ENCODE data around the gene MPP7.

DNA sequence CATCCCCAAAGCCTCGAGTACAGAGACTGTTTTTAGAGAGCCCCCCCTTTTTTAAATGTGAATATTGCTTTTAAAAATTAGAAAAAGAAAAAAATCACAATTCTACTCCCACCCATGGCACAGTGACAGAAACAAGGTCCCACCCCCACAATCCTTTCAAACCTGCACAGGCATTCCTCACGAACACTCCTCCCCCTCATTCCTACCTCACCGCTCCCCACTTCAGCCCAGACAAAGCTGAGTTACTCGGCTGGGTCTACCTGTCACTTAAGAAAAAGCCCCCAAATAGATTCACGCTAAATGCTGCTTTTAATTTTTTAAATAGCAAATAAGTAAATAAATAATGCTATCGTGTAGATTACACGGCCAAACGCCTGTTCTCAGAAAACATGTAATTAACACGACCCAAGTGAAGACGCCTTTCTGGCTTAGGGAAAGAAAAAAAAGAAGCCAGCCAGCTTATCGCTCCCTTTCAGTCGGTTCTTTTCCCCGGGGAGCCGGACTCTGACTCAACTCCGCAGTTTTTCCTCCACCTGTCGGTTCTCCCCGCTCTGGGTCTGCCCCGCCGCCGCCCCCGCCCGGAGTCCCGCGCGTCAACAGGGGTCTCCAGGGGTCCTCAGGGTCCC lies 739 bp downstream of the MPP7 start:
- TF ChIP-seq, protein P1, sequence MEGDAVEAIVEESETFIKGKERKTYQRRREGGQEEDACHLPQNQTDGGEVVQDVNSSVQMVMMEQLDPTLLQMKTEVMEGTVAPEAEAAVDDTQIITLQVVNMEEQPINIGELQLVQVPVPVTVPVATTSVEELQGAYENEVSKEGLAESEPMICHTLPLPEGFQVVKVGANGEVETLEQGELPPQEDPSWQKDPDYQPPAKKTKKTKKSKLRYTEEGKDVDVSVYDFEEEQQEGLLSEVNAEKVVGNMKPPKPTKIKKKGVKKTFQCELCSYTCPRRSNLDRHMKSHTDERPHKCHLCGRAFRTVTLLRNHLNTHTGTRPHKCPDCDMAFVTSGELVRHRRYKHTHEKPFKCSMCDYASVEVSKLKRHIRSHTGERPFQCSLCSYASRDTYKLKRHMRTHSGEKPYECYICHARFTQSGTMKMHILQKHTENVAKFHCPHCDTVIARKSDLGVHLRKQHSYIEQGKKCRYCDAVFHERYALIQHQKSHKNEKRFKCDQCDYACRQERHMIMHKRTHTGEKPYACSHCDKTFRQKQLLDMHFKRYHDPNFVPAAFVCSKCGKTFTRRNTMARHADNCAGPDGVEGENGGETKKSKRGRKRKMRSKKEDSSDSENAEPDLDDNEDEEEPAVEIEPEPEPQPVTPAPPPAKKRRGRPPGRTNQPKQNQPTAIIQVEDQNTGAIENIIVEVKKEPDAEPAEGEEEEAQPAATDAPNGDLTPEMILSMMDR (IDR thresholded peaks at IDR 0.05 in 4 of 5, conservative IDR thresholded peaks at IDR 0.05 in 1 of 5), result no peak
- no peak for TF ChIP-seq POLR2A (IDR thresholded peaks at IDR 0.05)

Measured in gastrocnemius medialis (tissue), 4 donors.